HK-2 (cell line): ENCODE results near the gene PCK2.

Source experiments
- DNase-seq: peaks from one replicate; pipeline ENCODE4 v3.0.0-alpha.2; 2018; ENCODE audit not compliant: unreplicated experiment

The PCK2 gene

GRCh38 chr14:24136684-24137528, 42.8 kb downstream of the PCK2 start:
- DNase-seq = no peak

GRCh38 chr14:24137529-24138395, 43.7 kb downstream of the PCK2 start:
- no peak for DNase-seq

- no peak for DNase-seq
Measured at GRCh38 chr14:24138396-24139271, 44.5 kb downstream of the PCK2 start.

GRCh38 chr14:24139272-24139934, 45.3 kb downstream of the PCK2 start:
- DNase-seq = no peak

- peak; percentile 99 for DNase-seq
Measured at GRCh38 chr14:24141097-24141880, 47.2 kb downstream of the PCK2 start, which contains the start of gene EMC9. TSS of gene EMC9 (minus strand) at chr14:24141591. CDS start at chr14:24141304, 287 bp downstream.

GRCh38 chr14:24143511-24143910, 49.4 kb downstream of the PCK2 start:
- DNase-seq = no peak

- DNase-seq = no peak
Measured at GRCh38 chr14:24144451-24144850, 50.3 kb downstream of the PCK2 start.

- no peak for DNase-seq
Measured at GRCh38 chr14:24145219-24145618, 51.1 kb downstream of the PCK2 start.

GRCh38 chr14:24145690-24146452, 51.8 kb downstream of the PCK2 start:
- no peak for DNase-seq

- peak; percentile 97 for DNase-seq
Measured at GRCh38 chr14:24146453-24146977, 52.4 kb downstream of the PCK2 start, which contains the start of gene PSME2. TSS of gene PSME2 (minus strand) at chr14:24146610. CDS start at chr14:24146581, 29 bp downstream.

GRCh38 chr14:24146978-24147760, 53.1 kb downstream of the PCK2 start, which contains the start of gene RNF31:
TSS of gene RNF31 (plus strand) at chr14:24147498. CDS start at chr14:24147699, 201 bp downstream.
- peak; percentile 96 for DNase-seq

GRCh38 chr14:24147761-24148428, 53.8 kb downstream of the PCK2 start:
- DNase-seq = no peak

GRCh38 chr14:24149302-24149969, 55.3 kb downstream of the PCK2 start:
- no peak for DNase-seq

- no peak for DNase-seq
Measured at GRCh38 chr14:24150061-24150460, 56.0 kb downstream of the PCK2 start.

- no peak for DNase-seq
Measured at GRCh38 chr14:24150567-24150966, 56.5 kb downstream of the PCK2 start.

GRCh38 chr14:24150993-24151392, 56.9 kb downstream of the PCK2 start:
- DNase-seq = no peak
